Activated CD4-positive, CD25-positive, alpha-beta regulatory T cell (primary cell): ENCODE results near the gene GPRC5B.

Source experiments
- DNase-seq, 4 experiments: peaks; one replicate each; lab custom pipeline; 2025; lab: John Stamatoyannopoulos, UW

The GPRC5B gene

DNA sequence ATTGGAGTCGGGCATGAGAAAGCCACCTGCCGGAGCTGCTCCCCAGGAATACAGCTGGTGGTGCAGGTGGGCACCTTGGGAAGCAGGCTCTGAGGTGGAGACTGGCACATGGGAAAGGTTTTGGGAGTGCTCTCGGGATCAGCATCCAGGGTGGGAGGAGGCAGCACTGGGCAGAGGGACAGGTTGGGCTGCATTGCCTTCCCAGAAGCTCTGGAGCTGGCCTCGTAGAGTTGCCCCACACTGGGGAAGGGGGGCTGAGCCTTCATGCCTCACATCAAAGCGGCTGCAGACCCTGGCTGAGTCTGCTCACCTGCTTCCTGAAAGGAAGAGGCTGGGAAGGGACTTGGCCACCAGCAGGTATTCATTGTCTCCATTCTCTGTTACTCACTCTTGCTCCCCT is 13.5 kb upstream of the GPRC5B start:
- no peak for DNase-seq

DNA sequence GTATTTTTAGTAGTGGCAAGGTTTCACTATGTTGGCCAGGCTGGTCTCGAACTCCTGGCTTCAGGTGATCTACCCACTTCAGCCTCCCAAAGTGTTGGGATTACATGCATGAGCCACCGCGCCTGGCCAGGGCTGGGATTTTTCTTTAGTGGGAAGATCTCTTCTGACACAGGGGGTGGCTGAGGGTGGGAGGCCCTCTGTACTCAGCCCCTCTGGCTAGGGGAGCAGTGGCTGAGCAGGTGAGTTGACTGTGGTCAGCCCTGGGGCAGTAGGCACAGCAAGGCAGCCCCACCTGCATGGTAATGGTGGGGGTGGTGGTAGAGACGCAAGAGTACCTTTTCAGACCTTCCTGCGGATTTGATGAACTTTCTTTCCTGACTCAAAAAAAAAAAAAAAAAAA is 12.3 kb upstream of the GPRC5B start:
- DNase-seq, result no peak

DNA sequence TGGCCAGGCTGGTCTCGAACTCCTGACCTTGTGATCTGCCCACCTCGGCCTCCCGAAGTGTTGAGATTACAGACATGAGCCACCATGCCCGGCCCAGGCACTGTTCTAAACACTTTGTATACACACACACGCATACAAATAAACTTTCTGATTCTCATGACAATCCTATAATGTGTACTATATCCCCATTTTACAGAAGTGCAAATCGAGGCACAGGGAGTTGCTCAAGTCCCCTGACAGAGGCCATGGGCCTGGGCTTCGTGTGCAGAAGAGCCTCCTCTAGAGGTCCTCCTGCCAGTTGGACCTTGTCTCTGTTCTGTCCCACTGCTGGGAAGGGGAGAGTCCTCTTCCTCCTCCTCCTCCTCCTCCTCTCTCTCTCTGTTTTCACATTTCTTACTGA is 9.9 kb upstream of the GPRC5B start:
- DNase-seq, result no peak

DNA sequence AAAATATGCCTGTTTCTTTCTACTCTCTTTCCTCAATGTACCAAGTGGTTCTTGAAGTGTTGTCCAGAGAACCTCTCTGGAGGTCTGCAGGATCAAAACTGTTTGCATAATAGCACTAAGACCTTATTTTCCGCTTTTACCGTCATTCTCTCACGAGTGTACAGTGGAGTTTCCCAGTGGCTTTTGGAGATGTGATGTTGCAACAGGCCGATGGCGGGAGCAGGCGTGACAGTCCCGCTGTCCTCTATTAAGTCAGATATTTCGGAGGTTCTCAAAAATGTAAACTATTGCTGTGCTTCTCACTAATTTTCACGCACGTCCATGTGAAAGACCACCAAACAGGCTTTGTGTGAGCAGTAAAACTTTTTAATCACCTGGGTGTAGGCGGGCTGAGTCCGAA is 8.3 kb upstream of the GPRC5B start:
- no peak for DNase-seq

DNA sequence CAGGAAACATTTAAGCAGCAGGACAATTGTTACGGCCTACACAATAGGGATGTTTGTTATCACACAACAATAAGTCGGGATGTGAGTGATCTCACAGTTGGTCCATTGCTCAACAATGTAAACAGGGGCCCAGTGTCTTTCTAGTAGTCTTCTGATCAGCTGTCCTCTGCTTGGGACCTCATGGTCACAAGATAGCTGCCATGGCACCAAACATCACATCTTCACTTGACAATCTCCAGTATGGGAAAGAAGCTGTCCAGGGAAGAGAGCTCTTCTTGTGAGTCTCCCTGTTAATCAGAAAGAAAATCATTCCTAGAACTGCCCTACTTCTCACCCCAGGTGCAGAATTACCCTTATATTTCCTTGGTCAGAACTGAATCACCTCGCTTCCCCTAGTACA is 6.3 kb upstream of the GPRC5B start:
- no peak for DNase-seq

DNA sequence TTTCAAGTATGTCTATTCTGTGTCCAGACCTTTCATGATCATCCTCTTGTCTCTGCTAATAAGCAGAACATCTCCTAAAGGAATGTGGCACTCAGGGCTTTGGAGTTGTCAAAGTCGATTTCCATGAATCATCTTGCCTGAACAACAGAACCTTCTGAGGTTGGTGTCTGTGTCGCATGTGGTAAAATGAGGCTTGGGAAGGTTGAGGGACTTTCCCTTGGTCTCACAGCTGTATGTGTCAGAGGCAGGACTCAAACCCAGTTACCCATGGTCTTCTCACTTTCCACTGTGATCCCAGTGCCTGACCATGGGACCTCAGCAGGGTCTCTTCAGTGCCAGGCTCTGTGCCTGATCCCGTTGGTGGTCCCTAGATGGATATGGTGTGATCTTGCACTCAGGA is 4.2 kb upstream of the GPRC5B start:
- no peak for DNase-seq

DNA sequence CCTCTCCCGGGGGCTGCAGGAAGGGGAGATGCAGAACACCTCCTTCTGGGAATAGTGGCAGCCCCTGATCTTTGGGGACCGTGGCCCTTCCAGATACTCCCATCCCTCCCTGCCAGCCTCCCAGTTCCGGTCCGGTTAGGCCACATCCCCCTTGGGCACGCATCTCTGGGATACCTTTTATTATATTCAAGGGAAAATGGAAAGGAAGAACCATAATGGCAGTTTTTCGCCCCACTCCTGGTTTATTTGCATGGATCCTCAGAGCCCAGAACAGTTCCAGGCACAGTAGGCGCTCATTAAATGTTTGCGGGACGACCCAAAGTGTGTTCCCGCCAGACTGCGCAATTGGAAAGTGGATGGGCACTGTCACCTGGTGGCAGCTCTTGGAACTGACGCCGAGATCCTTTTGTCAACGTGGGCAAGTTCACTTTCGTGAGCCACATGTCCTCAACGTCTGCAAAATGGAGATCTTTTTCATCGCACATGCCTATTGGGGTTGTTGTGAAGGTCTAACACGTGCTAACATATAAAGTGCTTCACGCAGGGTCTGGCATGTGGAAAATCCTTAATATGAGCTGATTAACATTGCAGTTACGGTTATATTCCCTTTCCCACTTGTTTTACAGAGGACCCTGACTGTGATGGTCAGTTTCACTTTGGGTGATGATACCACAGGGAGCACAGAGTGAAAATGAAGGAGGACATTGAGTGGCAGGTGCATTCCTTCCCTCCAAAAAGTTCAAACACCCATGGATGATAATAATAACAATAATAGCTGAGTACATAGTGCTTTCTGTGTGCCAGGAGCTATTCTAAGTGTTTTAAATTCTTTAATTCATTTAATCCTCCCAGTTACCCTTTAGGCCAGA is 1.7 kb upstream of the GPRC5B start:
- peak; percentile 32 to 65 (median 51) for DNase-seq

DNA sequence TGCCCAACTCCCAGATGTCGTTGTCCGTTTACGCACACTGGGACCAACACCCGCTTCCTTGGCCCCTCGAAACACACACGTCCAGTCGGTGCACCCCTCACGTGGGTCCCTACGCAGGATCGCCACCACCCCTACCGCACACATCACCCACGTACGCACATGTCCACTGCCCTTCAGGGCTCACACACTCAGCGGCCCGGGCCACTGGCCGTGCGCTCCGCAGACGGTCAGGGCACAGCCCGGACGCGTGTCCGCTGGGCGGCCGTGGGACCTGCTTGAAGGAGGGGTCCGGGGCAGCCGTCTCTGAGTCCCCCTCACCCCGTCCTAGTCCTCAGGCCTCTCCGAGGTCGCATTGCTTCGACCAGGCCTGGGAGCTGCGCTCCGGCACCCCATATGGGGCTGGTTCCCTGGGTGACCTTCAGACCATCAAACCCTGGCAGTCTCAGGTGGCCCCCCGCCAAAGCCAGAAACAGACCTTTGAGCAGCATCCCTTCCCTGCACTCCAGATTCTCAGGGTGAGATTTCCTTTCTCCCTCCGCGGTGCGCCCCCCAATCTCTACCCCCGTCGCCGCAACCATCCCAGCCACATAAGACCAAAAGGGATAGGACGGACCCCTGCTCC is 914 bp upstream of the GPRC5B start:
- no peak for DNase-seq

DNA sequence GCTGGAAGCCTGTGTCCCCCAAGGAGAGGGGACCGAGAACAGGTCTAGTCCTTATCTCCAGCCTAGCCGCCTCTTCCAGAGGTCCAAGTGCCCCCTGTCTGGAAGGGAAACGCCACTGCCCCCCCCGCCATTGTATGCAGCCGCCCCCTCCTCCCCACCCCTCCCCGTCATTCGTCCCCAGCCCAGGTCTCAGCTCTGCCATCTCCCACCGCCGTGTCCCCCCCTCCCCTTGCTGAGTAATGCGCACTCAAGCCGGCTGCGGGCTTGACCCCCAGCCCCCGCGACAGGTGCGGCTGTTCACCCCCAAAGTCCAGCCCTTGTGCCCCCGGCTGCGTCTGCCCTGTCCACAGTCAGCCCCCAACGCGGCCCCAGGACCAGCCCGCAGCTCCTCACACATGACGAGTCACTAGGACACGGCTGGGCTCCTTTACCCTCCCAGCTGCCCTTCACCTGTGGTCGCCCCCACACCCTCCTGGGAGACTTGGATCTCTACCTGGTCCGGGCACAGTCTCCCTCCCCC is 622 bp downstream of the GPRC5B start:
- DNase-seq, result peak in 1 of 4 experiments; percentile 5

DNA sequence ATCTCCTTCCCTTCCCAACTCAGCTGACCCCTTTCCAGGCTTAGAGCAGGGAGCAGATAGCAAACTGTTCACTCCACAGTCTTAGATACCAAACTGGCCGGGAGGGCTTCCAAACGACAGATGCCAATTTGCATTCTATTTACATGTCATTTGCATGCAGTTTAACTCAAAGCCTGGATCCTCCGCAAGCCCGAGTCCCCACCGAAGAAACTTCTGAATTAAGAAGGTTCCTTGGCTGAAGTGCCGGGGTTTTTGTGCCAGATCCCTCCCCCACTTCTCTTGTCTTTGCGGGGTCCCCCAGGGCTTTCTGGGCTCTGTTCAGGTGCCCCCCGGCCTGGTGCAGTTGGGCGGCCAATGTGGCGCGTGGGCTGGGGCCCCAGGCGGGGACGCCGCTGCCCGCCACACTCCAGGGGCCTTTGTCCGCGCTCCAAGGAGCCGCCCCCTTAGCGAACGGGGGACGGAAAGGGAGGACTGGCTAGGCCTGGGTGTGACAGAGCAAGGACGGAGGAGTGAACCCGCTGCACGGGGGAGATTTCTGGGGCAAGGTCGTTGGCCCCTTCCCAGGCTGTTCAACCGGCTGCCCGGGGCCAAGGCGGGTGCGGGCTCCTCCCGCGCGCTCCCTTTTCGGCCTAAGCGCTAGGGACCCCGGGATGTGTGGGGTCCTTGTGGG is 1.2 kb downstream of the GPRC5B start:
- no peak for DNase-seq

DNA sequence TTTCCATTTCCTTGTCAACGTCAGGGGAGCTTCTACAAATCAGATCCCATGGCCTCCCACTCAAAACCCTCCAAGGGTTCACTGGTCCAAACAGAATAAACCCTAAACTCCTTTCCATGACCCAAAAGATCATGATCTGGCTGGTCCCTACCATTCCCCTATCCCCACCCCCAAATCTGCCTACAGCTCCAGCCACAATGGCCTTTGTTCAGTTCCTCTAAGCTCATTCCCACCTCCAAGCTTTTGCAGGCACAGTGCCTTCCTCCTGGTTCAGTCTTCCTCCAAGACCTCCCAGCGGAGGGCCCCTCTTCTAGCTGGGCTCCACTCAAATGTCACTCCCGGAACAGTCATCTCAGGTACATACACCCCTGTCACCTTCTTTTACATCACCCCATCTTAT is 2.0 kb downstream of the GPRC5B start:
- DNase-seq, result no peak

DNA sequence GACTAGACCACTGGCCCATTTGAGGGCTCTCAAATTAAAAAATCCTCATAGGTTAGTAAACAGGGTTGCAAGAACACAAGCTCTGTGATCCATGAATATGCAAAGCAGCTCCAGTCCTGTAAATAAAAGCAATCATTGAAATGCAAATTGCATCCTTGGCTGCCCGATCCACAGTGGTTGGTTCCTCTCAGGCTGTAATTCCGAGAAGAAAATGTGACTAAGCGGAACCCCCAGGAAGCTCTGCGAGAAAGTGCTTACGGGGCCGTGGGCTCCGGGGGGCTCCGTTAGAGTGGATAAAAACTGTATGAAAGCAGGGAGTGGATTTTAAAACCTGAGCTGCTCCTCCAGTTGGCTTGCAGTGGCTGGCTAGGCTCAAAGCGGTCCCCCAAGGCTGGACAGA is 2.5 kb downstream of the GPRC5B start:
- DNase-seq, result no peak

DNA sequence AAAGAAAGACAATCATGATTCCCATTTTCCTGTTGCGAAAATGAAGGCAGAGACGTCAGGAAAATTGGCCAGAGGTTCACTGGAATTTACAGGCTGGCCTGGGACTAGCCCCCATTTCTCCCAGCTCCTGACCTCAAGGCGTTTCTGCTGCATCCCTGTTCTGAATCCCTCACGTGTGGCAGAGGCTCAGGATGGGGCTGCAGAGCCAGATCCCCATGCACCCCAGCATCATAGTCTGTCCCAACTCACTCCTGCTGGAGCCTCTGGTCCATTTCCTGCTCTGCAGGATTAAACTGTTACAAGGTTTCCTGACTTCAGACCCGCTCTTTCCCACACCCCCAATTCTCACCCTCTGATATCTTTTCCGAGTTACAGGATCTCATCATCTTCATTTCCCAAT is 2.9 kb downstream of the GPRC5B start:
- DNase-seq, result no peak

DNA sequence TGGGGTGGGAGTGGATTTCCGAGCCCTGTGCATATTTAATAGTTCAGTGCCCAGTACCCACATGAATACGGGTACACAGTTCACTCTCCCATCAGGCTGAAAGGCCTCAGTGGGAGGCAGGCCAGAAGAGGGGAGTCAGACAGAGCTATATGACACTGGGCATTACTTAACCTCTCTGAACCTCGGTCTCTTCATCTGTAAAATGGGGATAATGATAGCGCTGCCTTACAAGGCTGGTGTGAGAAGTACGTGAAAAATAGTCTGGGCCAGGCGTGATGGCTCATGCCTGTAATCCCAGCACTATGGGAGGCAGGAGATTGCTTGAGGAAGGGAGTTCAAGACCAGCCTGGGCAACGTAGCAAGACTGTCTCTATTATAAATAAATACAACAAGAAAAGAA is 3.6 kb downstream of the GPRC5B start:
- no peak for DNase-seq

DNA sequence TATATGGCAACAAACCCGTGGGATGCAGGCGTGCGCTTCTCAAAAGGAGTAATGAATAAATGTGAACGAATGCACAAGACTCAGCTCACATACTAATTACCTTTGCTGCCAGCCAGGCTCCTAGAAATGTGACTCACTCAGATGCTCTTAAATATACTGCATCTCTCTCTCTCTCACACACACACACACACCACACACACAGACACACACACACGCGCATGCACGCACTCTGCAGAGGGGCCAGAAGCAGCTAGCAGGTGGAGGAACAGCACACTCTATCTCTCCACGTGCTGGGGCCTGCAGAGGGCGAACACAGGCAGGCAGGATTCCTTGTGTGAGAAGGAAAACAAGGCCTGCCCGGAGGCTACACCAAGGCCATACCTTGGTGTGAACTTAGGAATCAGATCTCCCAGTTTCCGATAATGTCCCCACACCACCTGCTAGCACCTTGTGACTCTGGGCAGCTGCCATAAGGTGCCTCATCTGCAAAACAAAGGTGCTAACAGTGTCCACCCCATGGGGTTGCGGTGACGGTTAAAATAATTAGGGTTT is 5.3 kb downstream of the GPRC5B start:
- DNase-seq, result no peak

DNA sequence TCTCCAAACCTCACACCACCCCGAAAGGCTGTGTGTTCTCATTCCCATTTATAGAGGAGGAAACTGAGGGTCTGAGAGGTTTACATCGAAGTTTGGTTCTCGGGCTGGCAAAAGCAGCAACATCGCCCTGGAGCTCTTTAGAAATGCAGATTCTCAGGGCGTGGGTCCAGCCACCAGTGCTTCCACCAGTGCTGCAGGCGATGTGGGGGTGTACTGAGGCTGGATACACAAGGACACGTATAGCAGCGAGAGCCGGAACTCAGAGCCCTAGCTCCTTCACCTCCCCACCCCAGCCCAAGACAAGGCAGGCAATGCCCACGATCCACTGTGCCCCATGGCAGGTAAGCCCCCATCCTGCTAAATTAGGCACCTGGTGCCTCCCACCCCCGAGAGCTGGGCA is 5.9 kb downstream of the GPRC5B start:
- DNase-seq, result no peak

DNA sequence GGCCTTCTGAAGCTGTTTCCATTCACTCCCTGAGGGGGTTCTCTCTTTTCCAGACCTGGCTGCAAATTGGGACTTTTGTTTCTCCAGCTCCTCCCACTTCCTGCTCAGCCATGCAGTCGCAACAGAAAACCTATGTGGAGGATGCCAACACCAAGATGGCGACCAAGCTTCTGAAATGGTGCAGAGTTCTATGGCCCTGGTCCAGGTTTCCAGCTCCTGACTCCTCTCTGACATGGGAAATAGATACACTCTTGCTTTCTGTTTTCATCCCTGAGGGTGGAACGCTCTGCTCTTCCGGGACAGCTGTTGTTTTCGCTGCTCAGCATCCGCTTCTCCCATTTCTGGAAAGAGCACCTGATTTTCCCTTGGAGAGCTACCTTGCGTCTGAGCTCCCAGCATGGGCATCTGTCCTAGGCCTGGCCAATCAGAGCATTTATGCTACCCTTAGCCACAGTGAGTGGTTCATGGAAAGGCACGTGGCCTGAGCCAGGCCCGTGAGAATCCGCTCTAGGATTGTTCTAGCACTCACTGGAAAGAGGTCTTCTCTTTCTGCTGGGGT is 8.1 kb downstream of the GPRC5B start:
- no peak for DNase-seq

DNA sequence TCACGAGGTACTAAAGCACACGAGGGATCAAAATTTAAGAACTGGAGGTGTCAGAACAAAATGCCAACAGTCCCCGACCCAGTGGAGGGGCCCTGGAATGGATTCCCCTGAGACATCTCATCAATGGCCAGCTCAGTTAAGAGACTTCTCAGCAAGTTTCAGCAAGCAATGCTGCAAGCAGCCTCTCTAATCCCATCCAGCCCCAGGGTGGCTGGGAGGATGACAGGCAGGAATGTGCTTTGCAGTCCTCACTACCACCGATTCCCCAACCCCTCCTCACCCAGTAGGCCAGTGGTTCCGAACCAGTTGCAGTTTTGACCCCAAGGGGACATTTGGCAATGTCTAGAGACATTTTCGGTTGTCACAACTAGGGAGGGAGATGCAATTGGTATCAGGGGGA is 8.7 kb downstream of the GPRC5B start:
- no peak for DNase-seq

DNA sequence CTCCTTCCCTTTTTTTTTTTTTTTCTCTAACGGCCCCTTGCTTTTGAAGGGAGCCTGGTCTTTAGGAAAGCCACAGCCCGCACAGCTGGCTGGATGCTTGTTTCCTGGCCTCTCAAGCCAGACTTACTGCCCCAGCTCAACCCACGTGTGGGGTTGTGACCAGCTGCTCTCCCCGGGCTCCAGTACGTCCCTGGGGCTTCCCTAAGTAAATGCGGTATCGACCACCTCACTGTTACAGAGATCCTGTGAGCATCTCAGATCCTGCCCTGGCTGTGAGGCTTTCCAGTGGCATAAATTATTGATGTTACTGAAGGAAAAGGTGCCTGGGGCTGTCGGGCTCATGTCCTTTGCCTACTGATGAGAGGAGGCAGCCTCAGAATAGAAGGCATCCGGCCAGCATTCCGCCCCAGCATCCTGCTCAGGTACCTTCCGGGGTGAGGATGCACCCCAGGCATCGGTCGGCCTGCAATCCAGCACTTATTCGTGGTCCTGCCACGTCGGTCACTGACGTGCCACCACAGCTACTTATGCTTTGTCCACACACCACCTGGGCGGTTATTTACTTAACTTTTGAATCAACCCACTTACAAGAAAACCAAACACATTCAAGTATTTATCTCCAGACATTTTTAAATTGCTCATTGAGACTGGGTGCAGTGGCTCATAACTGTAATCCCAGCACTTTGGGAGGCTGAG is 9.6 kb downstream of the GPRC5B start:
- no peak for DNase-seq

DNA sequence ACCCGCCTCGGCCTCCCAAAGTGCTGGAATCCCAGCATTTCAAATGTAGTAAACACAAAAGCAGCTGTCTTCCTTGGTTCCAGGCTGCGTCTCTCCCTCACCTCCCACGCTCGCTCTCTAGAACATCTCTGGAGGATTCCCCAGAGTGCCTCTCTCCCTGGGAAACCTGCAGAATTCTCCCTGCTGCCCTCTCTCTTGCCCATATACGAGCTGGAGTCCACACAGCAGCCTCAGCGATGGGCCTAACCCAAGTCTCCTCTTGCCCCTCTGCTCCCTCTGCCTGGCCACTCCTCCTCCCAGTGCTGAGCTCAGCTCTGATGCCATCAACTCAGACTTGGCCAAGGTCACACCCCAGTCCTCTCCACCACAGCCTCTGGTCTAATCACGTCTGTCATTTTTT is 10.6 kb downstream of the GPRC5B start:
- no peak for DNase-seq

DNA sequence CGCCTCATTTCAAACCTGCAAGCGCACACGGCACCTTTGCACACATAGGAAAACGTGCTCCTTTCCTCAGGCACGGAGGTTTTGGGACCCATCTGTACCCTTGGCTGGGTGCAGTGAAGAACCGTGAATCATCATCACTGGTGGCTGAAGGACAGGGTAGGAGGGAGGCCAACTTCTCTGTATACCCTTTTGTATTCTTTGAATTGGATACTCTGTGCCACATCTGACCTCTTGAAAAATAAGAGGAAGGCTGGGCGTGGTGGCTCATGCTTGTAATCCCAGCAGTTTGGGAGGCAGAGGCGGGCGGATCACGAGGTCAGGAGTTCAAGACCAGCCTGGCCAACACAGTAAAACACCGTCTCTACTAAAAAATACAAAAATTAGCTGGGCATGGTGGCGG is 11.7 kb downstream of the GPRC5B start:
- no peak for DNase-seq
